HL-60/S4 (cell line): ENCODE measurements around the gene SAMM50.

Source experiments
- in situ Hi-C: fragments of 300-500 bp; cut with MboI; formaldehyde crosslinking; loops from 2 replicates; pipeline ENCODE4 v1.14.3; 2022; ENCODE audit warnings: low sequenced_read_pairs

Gene SAMM50

DNA sequence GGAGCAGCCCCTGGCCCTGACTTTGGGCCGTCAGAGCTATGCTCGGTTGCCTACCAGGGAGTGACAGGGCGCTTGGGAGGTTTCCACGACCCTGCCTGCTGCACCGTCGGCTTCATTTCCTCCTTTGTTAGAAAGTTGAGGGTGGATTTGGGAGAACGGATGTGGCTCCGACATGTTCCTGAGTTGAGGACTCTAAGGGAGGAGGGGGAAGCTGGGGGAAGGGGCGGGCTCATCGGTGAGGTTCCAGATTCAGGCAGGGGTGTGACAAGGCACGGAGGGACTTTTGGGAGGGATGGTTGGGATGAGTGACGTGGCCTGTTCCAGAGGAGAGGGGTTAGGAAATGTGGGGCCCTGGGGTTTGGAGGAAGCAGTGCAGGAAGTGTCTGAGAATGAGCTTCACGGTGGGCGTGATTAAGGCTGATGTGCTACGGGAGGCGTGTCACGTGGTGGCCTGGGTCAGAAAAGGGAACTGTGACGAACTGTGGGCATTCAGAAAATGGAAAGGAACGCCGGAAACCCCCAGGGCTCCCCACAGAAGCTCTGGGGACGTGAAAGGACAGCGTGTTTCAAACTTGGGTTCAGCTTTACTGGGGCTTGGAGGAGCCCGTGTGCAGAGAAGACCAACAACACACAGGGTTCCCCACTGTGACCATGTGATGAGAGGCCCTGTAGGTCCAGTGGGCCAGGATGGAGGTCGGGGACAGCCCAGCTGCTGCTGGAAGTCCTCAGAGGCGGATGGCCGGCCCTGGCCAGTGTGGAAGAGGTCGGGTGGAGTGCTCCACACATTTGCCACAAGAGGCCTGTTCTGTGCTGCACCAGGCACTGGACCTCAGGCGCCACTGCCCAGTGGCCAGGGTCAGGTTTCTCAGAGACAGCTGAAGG is 71.6 kb downstream of the SAMM50 start:
- in situ Hi-C loops = no loop called here

DNA sequence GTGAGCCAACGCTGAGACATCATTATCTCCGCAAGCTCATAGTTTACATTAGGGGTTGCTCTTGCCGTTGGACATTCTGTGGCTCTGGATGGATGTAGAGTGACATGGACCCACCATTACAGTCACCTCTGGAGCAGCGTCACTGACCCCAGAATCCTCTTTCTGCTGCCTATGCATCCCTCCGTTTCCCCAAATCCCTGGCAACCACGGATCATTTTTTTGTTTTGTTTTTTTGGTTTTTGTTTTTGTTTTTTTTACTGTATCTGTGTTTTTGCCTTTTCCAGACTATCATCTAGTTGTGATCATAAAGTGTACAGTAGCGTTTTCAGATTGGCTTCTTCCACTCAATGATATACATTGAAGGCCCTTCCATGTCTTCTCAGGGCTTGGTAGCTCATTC is 72.8 kb downstream of the SAMM50 start:
- in situ Hi-C loops = no loop called here

DNA sequence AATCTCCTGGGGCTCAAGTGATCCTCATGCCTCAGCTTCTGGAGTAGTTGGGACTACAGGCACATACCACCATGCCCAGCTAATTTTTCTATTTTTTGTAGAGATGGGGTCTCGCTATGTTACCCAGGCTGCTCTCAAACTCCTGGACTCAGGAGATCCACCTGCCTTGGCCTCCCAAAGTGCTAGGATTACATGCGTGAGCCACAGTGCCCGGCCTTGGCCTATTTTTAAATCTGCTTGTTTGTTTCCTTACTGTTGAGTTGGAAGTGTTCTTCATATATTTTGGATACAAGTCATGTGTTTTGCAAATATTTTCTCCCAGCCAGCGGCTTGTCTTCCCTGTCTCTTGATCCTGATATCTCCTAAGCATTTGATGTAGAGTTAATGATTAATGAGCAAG is 73.8 kb downstream of the SAMM50 start:
- in situ Hi-C loops = no loop called here

DNA sequence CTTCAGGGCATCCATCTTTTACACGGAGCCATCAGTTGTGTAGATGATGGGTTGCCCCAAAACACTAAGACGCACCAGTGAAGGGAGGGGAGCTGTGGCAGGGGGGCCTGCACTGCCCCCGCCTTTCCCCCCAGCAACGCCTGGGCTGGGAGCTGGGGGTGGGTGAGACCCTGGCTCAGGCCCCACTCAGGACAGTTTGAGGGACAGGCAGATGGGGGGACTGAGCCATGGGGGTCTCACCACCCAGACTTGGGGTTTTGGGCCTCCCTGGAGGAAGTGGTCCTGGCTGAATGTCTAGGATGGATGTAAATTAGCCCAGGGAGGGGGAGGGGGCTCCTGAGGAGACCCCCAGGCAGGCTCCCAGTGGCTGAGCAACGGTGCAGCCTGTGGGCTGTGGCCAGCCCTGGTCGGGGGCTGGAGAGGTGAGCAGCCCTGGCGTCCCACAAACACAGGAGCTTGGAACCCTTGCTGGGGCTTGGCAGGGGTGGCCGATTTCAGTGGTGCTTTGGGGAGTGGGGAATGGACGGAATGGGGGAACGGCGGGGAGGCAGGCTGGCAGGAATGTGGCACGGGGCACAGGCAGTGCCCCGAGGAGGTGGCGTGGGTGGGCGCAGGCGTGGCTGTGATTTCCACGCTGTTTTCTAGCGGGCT is 74.9 kb downstream of the SAMM50 start:
- in situ Hi-C loops = no loop called here

GRCh38 chr22:44030702-44031082 is 75.5 kb downstream of the SAMM50 start:
- in situ Hi-C loops = no loop called here

DNA sequence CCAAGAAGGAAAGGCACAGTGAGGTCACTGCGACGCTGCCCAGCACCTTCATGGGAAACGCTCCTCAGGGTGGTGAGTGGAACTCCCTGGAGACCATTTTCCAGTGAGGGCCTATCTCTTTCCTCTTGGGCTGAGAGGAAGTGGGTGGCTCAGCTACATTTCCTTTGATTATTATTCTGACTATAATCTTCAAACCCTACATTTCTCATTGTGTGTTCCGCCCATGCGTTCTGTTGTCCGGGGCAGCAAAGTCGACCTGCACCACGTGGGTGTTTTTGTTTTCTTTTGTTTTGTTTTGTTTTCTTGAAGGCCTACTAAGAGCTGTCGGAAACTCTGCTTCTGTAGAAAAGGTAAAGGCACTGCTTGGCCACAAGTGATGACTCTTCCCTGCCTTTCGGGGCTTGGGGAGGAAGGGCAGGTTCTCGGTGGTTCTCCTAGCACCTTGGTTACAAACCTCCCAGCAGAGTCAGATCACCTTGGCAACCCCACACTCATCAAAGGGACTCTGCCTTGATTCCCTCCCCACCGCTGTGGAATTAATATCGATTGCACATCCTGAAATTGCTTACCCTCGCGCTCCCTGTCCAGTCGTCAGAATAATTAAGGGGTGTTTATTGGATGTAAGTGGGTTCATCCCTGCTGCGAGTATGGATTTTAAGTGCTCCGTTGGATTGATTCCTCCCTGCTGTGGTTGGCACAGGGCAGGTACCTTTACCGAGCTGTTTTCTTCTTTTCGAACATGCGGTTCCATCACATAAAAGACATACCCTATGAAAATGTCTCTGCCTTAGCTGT is 76.1 kb downstream of the SAMM50 start:
- in situ Hi-C loops = no loop called here

DNA sequence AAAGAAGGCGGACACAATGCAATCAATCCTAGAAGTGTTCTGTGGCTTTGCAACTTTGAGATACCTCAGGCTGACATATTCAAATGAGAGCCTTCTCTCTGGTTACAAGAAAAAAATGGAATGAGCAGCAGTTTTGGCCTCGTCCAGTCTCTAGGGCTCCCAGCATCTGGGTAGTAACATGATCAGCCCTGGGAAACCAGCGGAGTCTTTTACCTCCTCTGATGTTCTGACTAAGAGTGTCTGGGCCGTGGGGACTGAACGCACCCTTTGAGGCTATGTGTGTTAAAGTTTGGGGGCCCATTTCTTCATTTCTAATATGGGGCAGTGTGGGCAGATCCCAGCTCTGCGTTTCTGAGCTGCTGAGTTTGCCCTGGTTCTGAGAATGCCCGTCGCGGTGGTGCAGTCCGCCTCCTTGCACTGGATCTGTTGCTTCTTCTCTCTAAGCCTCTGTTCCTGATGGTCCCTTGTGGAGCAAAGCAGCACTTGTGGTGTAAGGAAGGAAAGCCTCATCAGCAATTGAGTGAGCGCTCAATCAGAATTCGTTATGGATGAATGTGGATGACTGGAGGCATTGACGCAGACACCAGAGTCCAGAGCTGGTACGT is 77.0 kb downstream of the SAMM50 start:
- in situ Hi-C loops = no loop called here

DNA sequence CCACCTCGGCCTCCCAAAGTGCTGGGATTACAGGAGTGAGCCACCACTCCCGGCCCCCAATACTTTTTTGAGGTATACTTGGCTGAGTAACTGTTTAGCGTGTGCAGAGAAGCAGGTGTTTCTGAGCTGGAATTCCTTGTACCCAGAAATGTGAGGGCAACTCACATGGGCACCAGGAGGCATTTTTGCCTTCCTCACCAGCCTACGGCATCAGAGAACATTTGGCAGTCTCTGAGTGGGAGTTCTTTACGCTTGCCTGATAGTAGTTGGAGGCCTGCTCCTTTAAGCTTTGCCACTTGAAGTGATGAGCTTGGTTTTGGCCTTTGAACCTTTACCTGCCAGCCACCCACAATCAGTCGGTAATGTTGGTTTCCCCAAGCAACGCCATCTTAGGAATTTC is 78.0 kb downstream of the SAMM50 start:
- in situ Hi-C loops = no loop called here

DNA sequence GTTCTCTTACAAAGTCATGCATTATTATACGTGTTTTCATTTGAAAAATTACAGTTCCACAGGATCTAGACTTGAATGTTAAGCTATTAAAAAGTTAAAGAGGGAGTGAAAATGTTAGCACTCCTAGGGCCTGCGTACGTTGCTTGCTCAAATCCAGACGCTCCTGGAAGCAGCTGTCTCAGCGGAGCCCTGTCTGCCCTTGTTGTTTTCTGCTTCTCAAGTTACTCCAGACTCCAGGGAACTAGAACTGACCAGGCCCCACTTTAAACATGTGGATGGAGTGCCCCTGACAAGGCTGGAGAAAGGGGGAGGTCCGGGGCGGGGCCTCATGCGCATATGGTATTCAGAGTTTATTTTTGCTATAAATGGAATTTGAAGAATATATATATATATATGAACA is 78.5 kb downstream of the SAMM50 start:
- in situ Hi-C loops = no loop called here

GRCh38 chr22:44037519-44038375 is 82.5 kb downstream of the SAMM50 start:
- in situ Hi-C loops = no loop called here

DNA sequence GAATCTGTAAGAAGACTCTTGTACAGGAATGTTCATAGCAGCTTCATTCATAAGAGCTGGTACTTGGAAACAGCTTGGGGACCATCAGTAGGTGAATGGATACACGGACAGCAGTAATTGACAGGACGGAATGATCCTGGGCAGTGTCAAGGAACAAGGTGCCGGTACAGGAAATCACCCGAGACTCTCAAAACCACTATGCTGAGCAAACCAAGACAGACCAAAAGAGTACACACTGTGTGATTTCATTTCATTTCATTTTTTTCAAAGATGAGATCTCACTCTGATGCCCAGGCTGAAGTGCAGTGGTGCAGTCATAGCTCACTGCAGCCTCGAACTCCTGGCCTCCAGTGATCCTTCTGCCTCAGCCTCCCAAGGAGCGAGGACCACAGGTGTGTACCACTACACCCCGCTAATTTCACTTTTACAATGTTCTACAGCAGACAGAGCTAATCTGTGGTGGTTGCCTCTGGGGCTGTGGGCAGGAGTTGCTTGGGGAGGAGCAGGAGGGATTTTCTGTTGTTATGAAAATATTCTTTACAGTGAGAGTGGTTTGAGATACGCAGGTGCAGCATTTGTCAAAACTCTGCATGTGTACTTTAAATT is 84.4 kb downstream of the SAMM50 start:
- in situ Hi-C loops = no loop called here

DNA sequence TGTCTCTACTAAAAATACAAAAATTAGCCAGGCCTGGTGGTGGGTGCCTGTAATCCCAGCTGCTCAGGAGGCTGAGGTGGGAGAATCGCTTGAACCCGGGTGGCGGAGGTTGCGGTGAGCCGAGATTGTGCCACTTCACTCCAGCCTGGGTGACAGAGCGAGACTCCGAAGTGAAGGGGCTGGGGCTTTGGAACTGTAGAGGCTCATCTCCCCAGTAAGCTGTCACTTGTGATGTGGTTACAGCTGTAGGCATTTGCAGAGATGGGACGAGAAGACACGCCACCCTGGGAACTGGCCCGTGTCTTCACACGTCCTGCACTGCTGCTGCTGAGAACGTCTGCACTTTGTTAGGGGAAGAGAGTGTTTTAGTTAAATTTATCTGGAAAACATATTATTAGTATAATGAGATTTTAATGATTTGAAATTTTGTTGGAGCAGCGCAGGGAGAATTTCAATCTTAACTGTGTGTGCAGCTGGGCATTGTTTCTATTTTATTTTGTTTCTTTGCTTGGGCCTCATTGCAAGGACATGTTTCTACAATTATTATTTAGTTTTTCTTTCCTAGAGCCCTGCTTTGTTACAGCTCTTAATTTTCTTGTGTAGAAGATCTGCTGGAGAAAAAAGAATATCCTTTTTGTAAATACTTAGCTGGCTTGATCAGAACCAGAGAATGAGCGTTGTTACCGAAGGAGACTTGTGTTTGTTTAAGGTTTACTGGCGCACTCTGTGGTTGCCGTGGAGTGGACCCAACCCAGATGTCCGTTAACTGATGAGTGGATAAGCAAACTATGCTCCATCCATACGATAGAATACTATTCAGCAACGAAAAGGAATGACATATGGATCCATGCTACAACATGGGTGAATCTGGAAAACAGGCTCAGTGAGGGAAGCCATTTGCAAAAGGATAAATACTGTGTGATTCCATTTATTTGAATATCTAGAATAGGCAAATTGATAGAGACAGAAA is 87.3 kb downstream of the SAMM50 start:
- in situ Hi-C loops = no loop called here

DNA sequence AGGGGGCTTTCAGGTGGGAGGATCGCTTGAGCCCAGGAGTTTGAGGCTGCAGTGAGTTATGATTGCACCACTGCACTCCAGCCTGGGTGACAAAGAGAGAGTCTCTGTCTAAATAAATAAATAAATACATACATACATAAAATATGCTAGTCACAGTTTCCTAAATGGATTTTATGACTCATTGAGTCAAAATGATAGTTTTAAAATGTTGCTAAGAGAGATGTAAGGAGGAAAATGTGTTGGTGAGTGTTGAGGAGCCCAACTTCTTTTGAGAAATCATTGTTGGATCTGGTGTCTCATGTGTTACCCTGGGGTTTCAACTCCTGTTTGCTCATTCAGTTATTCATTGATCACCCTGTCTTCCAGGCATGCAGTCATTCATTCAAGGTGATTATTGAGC is 89.9 kb downstream of the SAMM50 start:
- in situ Hi-C loops = no loop called here
